ENCODE data around the gene THRA.

THRA gene

DNA sequence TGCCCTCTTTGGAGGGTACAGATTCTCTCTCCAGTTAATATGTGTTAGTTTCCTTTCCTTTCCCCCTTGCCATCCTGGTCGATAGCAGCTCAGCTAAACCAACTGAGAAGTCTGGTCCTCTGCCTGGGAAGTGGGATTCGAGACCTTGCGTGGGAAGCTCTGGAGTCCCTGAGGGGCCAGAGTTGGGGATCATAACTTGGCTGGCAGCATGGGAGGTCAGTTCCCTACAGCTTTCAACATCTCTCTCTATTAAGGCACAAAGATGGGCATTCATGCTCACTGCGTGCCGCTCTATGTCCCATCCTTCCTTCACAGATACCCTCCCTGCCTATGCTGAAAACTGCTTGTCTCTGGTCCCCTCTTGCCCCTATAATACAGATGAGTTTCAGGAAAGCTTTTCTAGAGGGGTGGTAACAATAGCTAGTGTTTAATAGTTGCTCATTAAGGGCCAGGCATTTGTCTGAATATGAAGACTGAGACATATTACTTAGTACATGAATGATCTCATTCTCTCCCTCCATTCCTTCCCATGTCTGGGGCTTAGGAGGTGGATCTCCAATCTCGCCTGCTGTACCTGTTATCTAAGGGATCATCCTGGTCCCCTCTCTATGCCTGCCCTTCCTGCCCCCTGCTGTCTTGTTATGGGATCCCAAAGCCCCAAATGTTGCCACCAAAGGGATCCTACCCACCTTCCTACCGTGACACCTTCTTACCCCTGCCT, 10.8 kb downstream of the THRA start:
- no peak overlapping the region for H3K4me3 Mint-ChIP-seq
- no peaks in the 10 kb centered on the region for H3K27me3 Mint-ChIP-seq
- peaks cover 58 to 61% of the 10 kb centered on the region in 2 donors for H3K4me1 Mint-ChIP-seq (ENCODE audit: low read depth in 2 of 2)
- H3K36me3 Mint-ChIP-seq (ENCODE audit: insufficient read depth), result peaks cover 26% of the 10 kb centered on the region
- no peaks in the 10 kb centered on the region for H3K9me3 Mint-ChIP-seq
- DNase-seq (no peak), ATAC-seq (replicated peaks) (no peak)
- peak overlapping the region; percentile 62 to 85 for H3K27ac Mint-ChIP-seq

DNA sequence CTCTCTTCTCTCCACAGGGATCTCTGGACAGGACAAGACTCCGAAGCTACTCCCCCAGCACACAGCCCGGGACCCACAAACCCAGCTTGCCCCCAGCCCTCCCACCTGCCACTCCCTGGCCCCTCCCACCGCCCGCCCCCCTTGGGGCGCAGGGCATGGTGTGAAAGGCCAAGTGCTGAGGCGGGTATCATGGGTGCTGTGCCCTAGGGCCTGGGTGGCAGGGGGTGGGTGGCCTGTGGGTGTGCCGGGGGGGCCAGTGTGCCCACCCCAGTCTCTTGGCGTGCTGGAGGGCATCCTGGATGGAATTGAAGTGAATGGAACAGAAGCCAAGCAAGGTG, 11.4 kb downstream of the THRA start:
- no peak overlapping the region for H3K4me3 Mint-ChIP-seq
- ATAC-seq (replicated peaks) (no peak), DNase-seq (no peak)
- peaks cover 53 to 56% of the 10 kb centered on the region in 2 donors for H3K4me1 Mint-ChIP-seq (ENCODE audit: low read depth in 2 of 2)
- peaks cover 26% of the 10 kb centered on the region for H3K36me3 Mint-ChIP-seq (ENCODE audit: insufficient read depth)
- H3K9me3 Mint-ChIP-seq, result no peaks in the 10 kb centered on the region
- H3K27me3 Mint-ChIP-seq, result no peaks in the 10 kb centered on the region
- H3K27ac Mint-ChIP-seq, result peak overlapping the region; percentile 62 to 85

DNA sequence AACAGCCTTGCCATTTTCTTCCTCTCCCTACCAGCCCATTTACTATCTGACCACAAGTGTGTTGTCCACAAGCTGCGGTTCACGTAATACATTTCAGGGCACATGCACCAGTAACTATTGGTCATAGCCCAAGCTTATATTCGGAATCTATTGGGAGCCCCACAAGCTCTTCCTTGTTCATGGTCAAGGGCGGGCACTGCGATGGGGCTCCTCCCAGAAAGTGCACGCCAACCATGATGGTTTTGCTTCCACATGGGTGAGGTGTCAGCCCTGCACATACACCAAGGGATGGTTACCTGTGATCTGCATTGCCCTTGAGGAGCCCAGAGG, 12.1 kb downstream of the THRA start:
- no peak overlapping the region for H3K4me3 Mint-ChIP-seq
- no peaks in the 10 kb centered on the region for H3K9me3 Mint-ChIP-seq
- H3K4me1 Mint-ChIP-seq (ENCODE audit: low read depth in 2 of 2), result peaks cover 46 to 51% of the 10 kb centered on the region in 2 donors
- no peaks in the 10 kb centered on the region for H3K27me3 Mint-ChIP-seq
- peaks cover 20% of the 10 kb centered on the region for H3K36me3 Mint-ChIP-seq (ENCODE audit: insufficient read depth)
- DNase-seq, result no peak
- H3K27ac Mint-ChIP-seq, result no peak overlapping the region
- ATAC-seq (replicated peaks), result no peak

DNA sequence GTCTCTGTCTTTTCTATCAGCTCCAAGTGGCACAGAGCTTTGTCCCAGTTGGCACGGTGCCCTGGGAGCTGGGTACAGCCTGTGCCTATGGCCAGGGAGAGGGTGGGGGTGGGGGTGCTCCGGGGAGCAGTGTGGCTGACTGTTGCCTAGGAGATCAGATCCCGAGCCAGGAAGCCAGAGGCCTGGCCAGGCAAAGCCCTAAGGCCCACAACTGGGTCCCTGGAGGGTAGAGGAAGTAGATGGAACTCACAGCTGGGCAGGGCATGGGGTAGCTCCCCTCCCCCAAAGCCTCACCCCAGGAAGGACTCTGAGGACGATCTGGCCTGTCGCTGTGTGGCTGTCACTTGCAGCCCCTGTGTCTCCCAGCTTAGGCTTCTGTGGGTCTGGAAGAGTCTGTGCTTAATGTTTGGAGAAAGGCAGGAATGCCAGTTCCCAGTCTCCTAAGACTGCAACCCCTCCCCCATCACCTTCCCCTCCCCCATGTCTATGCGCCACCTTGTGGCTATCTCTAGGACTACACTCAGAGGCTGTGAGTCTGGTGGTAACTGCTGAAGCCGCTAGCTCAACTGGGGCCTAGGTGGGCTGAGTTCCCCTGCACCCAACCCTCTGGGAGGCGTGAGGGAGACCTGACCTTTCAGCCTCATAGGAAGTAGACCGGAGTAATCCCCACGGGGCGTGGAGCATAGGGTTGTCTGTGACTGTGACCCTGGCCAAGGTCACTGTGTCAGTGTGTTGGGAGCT, 12.6 kb downstream of the THRA start:
- H3K36me3 Mint-ChIP-seq (ENCODE audit: insufficient read depth), result peaks cover 25% of the 10 kb centered on the region
- peak overlapping the region in 1 of 2 donors; percentile 63 for H3K4me3 Mint-ChIP-seq
- ATAC-seq (replicated peaks) (peak; percentile 92), DNase-seq (peak; percentile 68 to 71 (median 71))
- no peak overlapping the region for H3K27ac Mint-ChIP-seq
- peaks cover 41 to 46% of the 10 kb centered on the region in 2 donors for H3K4me1 Mint-ChIP-seq (ENCODE audit: low read depth in 2 of 2)
- no peaks in the 10 kb centered on the region for H3K27me3 Mint-ChIP-seq
- H3K9me3 Mint-ChIP-seq, result no peaks in the 10 kb centered on the region

DNA sequence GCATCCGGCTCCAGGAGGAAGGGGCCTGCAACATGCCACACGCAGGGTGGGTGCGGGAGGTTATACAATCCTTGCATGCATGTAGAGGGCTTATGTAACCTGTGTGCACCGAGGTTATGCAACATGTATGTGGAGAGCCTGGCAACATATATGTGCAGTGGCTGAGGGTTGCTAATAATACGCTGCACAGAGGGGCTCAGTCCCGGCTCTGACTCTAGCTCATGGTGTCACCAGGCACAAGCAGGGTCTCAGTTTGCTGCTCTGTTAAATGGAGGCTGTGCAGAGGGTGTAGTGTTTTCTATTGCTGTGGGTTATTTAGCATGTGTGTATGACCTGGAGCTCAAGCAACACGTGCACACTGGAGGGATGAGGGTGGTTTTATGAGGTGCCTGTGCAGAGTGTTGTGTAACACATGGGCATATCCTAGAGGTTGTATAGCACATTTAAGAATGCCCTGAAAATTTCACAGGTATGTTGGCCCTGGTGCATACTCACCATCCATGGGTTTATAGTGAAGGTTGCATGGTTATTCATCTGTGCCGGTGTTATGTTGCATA, 13.3 kb downstream of the THRA start:
- ATAC-seq (replicated peaks) (no peak), DNase-seq (no peak)
- H3K27ac Mint-ChIP-seq, result no peak overlapping the region
- H3K4me3 Mint-ChIP-seq, result peak overlapping the region in 1 of 2 donors; percentile 63
- H3K36me3 Mint-ChIP-seq (ENCODE audit: insufficient read depth), result peaks cover 25% of the 10 kb centered on the region
- no peaks in the 10 kb centered on the region for H3K9me3 Mint-ChIP-seq
- H3K27me3 Mint-ChIP-seq, result no peaks in the 10 kb centered on the region
- H3K4me1 Mint-ChIP-seq (ENCODE audit: low read depth in 2 of 2), result peaks cover 36 to 39% of the 10 kb centered on the region in 2 donors

DNA sequence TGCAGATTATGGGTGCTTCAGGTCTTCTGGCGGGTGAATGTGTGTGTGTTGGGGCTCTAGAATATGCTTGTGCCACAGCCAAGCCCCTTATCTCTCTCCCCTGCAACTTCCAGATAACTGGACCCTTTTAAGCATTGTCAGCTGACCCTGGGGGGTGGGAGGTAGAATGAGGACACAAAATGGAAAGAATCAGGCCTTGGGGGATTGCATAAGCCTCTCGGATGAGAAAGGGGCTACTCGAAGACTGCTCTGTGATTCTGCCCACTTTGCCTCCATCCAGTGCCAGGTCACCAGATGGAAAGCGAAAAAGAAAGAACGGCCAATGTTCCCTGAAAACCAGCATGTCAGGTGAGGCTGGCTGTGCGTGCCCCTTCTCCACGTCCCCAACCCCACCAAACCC, 13.8 kb downstream of the THRA start:
- ATAC-seq (replicated peaks) (no peak), DNase-seq (no peak)
- Mint-ChIP-seq H3K4me1 (ENCODE audit: low read depth in 2 of 2) (peaks cover 33 to 34% of the 10 kb centered on the region in 2 donors), H3K27me3 (no peaks in the 10 kb centered on the region), H3K36me3 (ENCODE audit: insufficient read depth) (peaks cover 25% of the 10 kb centered on the region), H3K4me3 (no peak overlapping the region), H3K27ac (no peak overlapping the region), H3K9me3 (no peaks in the 10 kb centered on the region)

DNA sequence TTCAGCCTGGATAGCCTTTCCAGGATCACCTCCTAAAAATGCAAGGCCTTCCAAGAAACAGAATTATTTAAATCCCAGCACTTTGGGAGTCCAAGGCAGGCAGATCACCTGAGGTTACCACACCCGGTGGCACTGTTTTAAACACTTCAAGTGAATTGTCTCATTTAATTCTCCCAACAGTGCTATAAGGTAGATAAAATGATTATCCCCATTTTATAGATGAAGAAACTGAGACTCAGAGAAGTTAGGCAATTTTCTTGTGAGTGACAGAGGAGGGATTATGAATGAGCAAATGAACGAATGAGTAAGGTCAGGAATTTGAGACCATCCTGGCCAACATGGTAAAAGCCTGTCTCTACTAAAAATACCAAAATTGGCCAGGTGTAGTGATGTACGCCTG, 16.8 kb downstream of the THRA start:
- ATAC-seq (replicated peaks) (no peak), DNase-seq (no peak)
- H3K9me3 Mint-ChIP-seq, result no peaks in the 10 kb centered on the region
- H3K27me3 Mint-ChIP-seq, result no peaks in the 10 kb centered on the region
- H3K4me3 Mint-ChIP-seq, result no peak overlapping the region
- peaks cover 36% of the 10 kb centered on the region for H3K36me3 Mint-ChIP-seq (ENCODE audit: insufficient read depth)
- peaks cover 18 to 19% of the 10 kb centered on the region in 2 donors for H3K4me1 Mint-ChIP-seq (ENCODE audit: low read depth in 2 of 2)
- no peak overlapping the region for H3K27ac Mint-ChIP-seq

DNA sequence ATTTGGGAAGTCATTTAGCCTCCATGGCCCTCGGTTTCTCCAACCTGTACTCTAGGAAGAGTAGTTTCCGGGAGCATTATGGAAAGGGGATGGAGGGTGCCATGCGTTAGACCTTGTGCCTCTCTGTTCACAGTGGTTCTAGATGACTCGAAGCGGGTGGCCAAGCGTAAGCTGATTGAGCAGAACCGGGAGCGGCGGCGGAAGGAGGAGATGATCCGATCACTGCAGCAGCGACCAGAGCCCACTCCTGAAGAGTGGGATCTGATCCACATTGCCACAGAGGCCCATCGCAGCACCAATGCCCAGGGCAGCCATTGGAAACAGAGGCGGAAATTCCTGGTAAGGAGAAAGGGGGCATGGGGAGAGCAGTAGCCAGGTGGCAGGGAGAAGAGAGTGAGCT, 21.7 kb downstream of the THRA start:
- Mint-ChIP-seq H3K4me1 (ENCODE audit: low read depth in 2 of 2) (peaks cover 11 to 12% of the 10 kb centered on the region in 2 donors), H3K27me3 (no peaks in the 10 kb centered on the region), H3K9me3 (no peaks in the 10 kb centered on the region), H3K36me3 (ENCODE audit: insufficient read depth) (peaks cover 52% of the 10 kb centered on the region), H3K4me3 (no peak overlapping the region), H3K27ac (no peak overlapping the region)
- ATAC-seq (replicated peaks), result no peak
- DNase-seq, result no peak

DNA sequence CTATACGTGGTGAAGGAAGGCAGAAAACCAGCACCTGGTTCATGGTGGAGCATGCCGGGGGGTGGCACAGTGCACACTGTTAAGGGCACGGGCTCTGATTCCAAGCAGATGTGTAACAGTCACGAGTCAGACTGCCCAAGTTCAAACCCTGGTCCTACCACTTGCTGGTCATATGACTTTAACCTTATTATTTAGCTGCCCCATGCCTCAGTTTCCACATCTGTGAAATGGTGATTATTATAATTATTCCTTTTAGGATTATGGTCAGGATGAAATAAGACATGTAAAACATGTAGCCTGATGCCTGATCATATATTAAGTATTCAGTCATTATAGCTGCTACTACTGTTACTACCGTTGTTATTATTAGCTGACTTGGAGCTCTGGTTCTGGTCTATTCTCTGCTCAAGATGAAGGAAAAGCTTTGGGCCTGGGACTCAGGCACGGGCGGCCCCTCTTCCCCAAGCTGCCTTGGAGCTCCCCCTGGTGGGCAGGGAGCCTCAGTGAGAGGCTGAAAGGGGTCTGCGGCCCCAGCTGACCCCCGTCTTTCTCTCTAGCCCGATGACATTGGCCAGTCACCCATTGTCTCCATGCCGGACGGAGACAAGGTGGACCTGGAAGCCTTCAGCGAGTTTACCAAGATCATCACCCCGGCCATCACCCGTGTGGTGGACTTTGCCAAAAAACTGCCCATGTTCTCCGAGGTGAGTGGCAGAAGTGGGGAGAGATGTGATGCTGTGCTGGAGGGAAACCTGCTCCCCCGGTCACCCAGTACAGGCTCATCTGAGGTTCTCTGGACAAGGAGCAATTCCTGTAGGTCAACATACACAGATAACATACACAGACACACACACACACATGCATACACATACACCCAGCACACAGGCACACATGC, 23.6 kb downstream of the THRA start:
- no peaks in the 10 kb centered on the region for H3K27me3 Mint-ChIP-seq
- no peaks in the 10 kb centered on the region for H3K9me3 Mint-ChIP-seq
- peak overlapping the region; percentile 10 to 72 for H3K27ac Mint-ChIP-seq
- ATAC-seq (replicated peaks) (peak; percentile 77), DNase-seq (peak; percentile 49 to 59 (median 54))
- no peak overlapping the region for H3K4me3 Mint-ChIP-seq
- peaks cover 11 to 14% of the 10 kb centered on the region in 2 donors for H3K4me1 Mint-ChIP-seq (ENCODE audit: low read depth in 2 of 2)
- H3K36me3 Mint-ChIP-seq (ENCODE audit: insufficient read depth), result peaks cover 59% of the 10 kb centered on the region

DNA sequence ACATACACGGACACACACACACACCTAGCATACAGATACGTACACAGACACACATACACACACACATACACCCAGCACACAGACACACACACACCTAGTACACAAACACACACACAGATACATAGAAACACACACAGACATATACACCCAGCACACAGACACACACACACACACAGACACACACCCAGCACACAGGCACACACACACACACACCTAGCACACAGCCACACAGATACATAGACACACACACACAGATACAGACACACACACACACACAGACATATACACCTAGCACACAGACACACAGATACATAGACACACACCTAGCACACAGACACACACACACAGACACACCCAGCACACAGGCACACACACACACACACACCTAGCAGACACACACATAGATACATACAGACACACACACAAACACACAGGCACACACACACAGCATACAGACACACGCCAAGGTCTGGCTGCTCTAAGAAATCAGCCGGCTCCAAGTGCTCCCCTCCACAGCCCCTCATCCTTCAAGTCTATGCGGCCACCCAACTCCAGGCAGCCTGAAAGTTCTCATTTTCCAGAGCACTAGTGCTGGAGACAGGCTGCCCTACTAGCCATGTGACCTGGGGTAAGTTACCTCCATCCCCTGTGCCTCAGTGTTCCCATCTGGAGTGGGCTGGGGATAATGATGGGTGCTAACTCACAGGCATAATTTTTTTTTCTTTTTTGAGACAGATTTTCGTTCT, 24.5 kb downstream of the THRA start:
- peak overlapping the region; percentile 10 to 72 for H3K27ac Mint-ChIP-seq
- peaks cover 11 to 17% of the 10 kb centered on the region in 2 donors for H3K4me1 Mint-ChIP-seq (ENCODE audit: low read depth in 2 of 2)
- H3K4me3 Mint-ChIP-seq, result no peak overlapping the region
- DNase-seq (no peak), ATAC-seq (replicated peaks) (no peak)
- H3K36me3 Mint-ChIP-seq (ENCODE audit: insufficient read depth), result peaks cover 65% of the 10 kb centered on the region
- H3K9me3 Mint-ChIP-seq, result no peaks in the 10 kb centered on the region
- no peaks in the 10 kb centered on the region for H3K27me3 Mint-ChIP-seq

DNA sequence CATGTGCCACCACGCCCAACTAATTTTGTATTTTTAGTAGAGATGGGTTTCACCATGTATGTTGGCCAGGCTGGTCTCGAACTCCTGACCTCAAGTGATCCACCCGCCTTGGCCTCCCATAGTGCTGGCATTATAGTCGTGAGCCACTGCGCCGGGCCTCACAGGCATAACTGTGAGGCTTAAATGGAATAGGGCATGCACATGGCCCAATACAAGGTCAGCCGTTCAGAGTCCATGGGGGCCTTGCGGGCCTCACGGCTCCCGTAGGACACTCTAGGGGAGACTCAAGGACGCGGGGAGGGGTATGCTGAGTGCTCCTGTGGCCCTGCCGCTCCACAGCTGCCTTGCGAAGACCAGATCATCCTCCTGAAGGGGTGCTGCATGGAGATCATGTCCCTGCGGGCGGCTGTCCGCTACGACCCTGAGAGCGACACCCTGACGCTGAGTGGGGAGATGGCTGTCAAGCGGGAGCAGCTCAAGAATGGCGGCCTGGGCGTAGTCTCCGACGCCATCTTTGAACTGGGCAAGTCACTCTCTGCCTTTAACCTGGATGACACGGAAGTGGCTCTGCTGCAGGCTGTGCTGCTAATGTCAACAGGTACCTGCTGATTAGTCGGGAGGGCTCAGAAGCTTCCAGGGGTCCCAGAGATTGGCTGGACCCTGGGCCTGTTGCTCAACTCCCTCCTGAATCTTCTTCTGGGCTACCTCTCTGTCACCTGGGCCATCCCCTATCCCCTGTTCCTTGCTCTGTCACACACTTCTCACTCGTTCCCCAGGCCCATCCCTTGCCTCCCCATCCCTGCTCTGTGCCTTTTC, 25.3 kb downstream of the THRA start:
- ATAC-seq (replicated peaks) (no peak), DNase-seq (no peak)
- Mint-ChIP-seq H3K4me3 (no peak overlapping the region), H3K4me1 (ENCODE audit: low read depth in 2 of 2) (peaks cover 11 to 17% of the 10 kb centered on the region in 2 donors), H3K27me3 (no peaks in the 10 kb centered on the region), H3K27ac (peak overlapping the region in 1 of 2 donors; percentile 10), H3K9me3 (no peaks in the 10 kb centered on the region), H3K36me3 (ENCODE audit: insufficient read depth) (peaks cover 72% of the 10 kb centered on the region)
